ENCODE results near the gene CSNK1G1.

The CSNK1G1 gene

DNA sequence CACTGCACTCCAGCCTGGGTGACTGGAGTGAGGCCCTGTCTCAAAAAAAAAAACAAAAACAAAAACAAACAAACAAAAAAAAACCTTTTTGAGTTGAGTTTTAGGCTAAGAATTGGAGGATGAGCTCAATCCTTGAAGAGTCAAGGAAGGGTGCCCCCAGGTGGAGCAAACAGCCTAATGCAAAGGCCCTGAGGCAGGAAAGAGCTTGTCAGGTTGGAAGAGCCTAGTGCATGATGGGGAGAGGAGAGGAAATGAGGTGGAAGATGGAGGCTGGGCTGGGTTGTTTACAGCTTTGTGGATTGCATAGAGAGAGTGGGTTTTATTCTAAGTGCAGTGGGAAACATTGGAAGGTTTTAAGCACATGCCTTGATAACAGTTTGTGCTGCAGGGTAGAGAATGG lies 206.5 kb downstream of the CSNK1G1 start:
- DNase-seq, result peak; percentile 83

DNA sequence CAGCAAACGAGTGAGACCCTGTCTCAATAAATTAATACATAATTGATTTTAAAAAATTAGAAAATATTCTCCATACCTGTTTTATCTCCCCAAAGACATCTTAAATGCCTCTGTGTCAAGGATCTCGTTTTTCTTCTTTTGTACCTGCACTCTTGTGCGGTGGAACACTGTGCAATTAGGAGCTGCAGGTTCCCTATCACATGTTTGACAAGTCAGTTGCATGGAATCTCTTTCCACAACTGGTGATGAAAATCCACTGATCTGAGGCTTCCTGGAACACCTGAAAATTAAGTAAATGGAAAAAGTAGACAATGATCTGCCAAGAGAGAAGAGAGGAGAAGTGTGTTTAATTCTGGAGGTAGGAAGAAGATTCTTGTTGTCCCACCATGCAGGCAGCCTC lies 207.4 kb downstream of the CSNK1G1 start:
- DNase-seq, result no peak

DNA sequence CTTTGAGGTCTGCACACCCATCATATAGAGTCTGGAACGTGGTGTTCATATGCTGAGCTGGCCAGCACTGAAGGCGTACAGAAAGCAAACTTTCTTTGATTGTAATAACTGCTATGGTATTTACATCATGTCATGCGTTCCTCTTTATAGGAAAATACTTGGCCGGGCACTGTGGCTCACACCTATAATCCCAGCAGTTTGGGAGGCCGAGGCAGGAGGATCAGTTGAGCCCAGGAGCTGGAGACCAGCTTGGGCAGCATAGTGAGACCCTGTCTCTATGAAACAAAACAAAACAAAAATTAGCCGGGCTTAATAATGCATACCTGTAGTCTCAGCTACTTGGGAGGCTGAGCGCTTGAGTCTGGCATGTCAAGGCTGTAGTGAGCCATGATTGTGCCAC lies 207.8 kb downstream of the CSNK1G1 start:
- DNase-seq, result no peak

GRCh38 chr15:64146885-64147681 lies 208.9 kb downstream of the CSNK1G1 start:
- DNase-seq, result peak; percentile 78

- no peak for DNase-seq
Measured at GRCh38 chr15:64146520-64146884, 209.5 kb downstream of the CSNK1G1 start.

GRCh38 chr15:64146041-64146440 lies 209.9 kb downstream of the CSNK1G1 start:
- no peak for DNase-seq

GRCh38 chr15:64144565-64145281 lies 211.2 kb downstream of the CSNK1G1 start:
- no peak for DNase-seq

- DNase-seq, result no peak
Measured at GRCh38 chr15:64144192-64144564, 211.8 kb downstream of the CSNK1G1 start.

GRCh38 chr15:64143276-64143675 lies 212.7 kb downstream of the CSNK1G1 start:
- DNase-seq, result no peak

- no peak for DNase-seq
Measured at GRCh38 chr15:64141798-64142512, 214.0 kb downstream of the CSNK1G1 start.

- DNase-seq, result peak; percentile 64
Measured at GRCh38 chr15:64138331-64138941, 217.5 kb downstream of the CSNK1G1 start.

DNA sequence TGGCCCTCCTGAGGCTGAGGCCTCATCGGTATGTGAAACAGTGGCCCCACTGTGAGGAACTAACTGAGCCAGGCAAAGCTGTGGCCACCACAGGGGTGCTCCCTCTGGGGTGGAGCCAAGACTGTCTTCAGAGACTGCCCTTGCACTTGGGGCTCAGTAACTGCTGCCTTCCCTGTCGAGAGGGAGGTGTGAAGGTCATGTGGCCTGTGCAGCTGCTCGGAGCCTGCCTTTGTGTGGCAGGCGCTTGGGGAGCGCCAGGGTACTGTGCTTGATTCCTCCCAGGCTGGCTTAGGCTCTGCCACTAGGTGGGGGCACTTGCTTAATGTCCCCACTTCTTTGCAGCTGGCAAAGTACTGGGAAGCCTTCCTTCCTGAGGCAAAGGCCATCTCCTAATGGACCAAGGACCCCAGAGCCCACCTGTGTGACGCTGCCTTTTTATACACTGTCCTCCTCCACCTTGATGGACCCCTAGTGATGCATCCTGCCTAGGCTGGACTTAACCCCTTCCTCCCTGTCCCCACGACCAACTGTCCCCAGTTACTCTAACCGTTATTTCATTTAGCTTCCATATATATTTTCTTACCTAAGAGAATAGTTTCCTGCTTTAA lies 218.6 kb downstream of the CSNK1G1 start:
- peak; percentile 58 for DNase-seq

DNA sequence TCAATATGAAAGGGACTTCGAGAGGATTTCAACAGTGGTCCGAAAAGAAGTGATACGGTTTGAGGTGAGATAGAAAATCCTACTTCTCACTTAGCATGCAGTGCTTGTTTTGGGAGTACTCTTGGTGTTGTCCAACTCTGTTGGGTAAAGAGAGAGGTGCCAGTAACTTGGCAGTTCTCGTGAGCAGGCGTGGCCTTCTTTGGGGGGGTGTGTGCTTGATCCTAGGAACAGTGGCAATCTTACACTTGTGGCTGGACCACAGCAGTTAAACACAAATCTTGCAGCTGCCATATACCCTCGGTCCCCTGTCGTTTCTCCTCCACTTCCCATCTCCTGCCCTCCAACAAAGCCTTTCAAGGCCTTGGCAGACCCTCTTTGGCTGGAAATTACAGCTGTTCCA lies 219.6 kb downstream of the CSNK1G1 start:
- DNase-seq, result no peak

DNA sequence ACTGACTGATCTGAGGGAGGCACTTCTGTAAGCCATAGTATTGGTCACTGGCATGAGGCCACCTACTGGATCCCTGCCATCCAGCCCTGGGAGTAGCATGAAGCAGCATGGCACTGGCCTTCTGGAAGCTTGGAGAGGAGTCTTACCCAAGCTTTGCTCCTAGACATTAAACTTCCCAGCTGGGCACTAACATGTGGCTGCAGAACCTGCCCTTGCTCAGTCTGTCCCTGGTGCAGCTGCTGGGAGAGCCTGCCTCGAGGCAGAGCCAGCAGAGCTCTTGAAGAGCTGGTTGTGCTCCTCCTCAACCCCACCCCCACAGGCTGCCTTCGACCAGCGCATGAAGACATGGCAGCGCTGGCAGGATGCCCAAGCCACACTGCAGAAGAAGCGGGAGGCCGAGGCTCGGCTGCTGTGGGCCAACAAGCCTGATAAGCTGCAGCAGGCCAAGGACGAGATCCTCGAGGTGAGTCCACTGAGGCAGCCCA lies 221.6 kb downstream of the CSNK1G1 start:
- DNase-seq, result peak; percentile 97

GRCh38 chr15:64133623-64134344 lies 222.2 kb downstream of the CSNK1G1 start:
- no peak for DNase-seq

DNA sequence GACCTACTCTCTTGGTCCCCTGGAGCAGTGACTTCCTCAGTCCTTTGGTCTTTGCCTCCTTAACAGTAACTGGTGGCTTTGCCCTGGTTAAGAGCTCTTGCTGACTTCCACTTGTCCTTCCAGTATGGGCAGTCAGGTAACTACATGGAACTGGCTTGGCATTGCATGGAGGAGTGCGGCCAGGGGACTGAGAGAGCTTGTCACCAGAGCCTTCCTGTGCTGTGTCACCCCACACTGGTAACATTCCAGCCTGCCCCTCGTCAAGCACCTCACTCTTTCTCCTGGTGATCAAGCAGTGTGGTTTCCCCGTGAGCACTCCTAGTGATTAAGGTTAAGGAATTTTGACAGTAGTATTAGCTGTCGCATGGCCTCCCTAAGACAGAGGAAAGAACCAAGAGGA lies 223.8 kb downstream of the CSNK1G1 start:
- DNase-seq, result no peak

GRCh38 chr15:64131547-64131946 lies 224.4 kb downstream of the CSNK1G1 start:
- DNase-seq, result no peak

- DNase-seq, result no peak
Measured at GRCh38 chr15:64130159-64130558, 225.8 kb downstream of the CSNK1G1 start.

- no peak for DNase-seq
Measured at GRCh38 chr15:64127521-64128270, 228.3 kb downstream of the CSNK1G1 start.

GRCh38 chr15:64125978-64126377 lies 230.0 kb downstream of the CSNK1G1 start:
- no peak for DNase-seq

- DNase-seq, result no peak
Measured at GRCh38 chr15:64122936-64123351, 233.0 kb downstream of the CSNK1G1 start.

All from hematopoietic multipotent progenitor cell treated with erythropoietin and hydrocortisone succinate and interleukin-3 and kit ligand, for 4 days (in vitro differentiated cells).